ENCODE data around the gene PCYT2.
"Not testable (repeated sequence)": the region's sequence is repeated elsewhere in the genome, so short reads cannot be mapped to it uniquely, and the experiment has no call there.

The PCYT2 gene

DNA sequence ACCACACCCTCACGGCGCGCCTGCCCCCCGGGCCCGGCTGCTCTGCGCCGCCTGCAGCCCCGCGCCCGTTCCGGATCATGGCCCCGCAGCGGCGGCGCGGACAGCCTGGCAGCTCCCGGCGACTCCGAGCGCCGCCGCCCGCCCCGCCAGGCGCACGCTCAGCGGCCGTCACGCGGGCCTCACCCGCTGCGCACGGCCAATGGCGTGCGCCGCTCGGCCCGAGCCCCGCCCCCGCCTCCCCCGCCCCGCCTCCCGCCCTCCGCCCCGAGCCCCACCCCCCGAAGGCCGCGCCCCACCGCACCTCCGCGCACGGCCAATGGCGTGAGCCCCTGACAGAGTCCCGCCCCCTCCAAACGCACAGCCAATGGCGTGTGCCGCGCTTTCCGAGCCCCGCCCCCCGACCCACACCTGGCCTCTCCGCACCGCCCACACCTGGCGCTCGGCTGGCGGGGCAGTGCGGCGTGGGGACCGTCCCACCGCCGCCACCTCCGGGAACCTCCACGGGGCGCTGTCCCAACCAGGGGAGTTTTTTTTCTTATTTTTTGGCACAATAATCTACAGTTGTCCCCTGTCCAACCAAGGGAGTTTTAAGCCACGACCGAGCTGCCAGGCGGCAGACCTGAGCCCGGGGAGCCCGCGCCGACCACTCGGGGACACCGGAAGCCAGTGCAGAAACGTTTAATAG, at the start of gene PCYT2:
Gene PCYT2, minus strand, starts transcription at position 123 of the 685 bp plus-strand sequence. Its CDS starts 44 bp downstream, at position 79.
- DNase-seq (ENCODE audit: low read depth, low spot score) = no peak

DNA sequence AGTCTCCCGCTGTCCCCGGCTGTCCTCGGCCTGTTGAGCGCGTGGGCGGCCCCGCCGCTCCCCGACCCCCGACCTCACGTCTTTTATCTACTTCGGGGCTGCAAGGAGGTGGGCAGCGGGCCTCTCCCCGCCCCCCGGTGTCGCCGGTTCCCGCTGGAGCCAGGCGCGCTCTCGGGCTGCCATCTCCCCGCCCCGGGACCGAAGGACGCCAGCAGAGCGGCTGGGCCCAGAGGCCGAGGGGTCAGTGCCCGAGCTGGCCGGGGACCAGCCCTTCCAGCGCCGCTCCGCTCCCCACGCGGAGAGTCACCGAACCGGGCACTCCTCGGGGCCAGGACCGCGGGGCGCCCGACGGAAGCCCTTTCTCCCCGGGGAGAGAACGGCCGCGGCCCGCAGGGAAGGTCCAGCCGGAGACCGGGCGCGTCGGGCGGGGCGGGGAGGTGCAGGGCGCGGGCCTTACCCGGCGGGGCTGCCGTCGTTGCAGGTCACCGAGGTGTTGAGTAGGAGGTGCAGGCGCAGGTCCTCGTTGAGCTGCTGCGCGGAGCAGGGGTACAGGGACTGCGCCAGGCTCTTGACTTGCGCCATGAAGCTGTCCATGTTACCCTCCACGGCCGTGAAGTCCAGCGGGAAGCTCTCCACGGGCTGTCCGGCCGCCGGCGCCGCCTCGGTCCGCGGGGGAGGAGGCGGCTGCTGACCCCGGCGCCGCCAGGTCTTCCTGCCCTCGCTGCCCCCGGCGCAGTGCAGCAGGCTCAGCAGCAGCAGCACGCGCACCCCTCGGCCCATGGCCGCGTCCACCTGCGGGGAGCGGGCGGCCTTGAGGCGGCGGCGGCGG, 49.1 kb upstream of the PCYT2 start:
- no peak for DNase-seq (ENCODE audit: low read depth, low spot score)

DNA sequence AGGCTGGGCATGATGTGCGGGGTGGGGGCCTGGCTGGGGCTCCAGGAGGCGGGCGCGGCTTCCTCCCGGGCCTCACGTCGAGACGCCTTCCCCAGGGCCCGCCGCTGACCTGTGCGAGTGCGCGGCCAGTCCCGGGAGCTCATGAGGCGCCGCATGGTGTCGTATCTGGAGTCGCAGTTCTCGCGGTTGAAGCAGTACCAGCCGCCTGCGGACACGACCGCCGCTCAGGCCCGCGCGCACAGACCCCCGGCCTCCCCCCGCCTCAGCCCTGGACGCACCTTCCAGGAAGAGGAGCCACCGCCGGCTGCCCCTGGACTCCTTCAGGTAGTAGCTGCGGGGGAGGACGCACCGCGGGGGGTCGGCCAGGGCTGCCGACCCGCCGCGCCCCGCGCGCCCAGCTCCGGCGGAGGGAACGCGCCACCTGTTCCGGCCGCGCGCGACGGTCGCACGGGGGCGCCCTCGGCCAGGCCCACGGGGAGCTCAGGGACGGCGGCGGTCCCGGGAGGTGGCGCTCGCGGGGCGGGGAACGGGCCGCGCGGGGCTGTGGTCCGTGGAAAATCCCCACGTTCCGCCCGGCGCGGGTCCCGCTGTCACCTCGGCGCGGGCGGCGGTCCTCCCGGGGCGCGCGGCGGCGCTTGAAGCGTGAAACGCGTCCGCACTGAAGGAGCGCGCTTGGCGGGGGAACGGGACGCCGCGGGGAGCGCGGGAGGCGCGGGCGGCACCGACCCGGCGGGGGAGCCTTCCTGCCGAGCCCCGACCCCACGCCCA, 48.3 kb upstream of the PCYT2 start:
- no peak for DNase-seq (ENCODE audit: low read depth, low spot score)

DNA sequence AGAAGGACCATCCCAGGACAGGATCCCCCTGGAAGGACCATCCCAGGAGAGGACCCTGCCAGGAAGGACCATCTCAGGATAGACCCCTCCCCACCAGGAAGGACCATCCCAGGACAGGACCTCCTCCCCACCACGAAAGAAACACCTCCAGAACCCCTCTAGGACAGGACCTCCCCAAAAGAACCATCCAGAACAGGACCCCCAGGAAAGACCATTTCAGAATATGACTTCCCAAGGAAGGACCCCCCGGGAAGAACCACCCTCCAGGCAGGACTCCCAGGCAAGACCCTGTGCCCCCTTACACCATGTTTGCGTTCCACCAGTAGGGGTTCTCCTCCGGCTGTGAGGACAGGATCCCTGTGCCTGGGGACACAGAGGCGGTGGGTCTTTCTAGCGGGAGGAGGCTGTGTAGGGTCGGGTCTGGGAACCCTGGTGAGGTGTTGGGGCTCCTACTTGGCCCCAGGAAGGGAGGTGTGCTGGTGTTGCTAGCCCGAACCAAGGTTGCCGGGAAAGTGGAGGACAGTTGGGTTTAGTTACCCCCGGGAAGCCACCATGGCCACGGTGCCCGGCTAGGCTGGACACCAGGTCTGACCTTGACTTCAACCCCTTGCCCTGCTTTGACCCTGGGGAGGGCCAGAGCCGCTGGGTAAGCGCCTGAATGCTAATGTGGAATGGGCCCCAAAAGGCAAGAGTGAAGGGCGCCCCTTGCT, 47.6 kb upstream of the PCYT2 start:
- no peak for DNase-seq (ENCODE audit: low read depth, low spot score)

DNA sequence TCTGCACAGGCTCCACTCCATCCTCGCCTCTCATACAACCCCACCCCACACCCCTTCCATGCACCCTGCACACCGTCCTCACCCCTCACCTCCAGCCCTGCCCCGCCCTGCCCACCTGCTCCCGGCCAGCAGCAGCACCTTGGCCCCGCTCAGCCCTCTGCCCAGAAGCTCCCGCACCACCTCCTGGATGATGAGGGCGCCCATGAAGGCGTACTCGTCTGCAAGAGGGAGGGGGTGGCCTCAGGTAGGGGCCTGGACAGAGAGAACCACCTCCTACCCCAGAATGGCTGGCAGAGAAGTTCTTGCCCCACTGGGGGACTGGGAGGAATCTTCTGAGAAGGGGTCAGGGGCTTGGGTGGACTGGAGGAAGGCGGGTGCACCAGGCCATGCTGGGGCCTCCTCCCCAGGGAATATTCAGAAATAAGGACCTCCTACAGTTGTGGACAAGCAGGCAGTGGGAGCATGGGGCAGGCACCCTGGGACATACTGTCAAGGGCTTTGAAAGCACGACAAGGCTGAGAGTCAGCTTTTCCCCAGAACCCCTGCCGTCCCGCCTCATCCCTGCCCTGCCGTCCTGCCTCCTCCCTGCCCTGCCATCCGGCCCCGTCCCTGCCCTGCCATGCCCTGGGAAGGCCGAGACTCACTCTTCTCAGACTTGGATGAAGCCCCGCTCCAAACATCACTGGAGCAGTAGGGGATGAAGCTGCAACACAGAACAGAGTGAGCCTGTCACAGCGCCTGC, 46.7 kb upstream of the PCYT2 start:
- DNase-seq (ENCODE audit: low read depth, low spot score) = no peak

DNA sequence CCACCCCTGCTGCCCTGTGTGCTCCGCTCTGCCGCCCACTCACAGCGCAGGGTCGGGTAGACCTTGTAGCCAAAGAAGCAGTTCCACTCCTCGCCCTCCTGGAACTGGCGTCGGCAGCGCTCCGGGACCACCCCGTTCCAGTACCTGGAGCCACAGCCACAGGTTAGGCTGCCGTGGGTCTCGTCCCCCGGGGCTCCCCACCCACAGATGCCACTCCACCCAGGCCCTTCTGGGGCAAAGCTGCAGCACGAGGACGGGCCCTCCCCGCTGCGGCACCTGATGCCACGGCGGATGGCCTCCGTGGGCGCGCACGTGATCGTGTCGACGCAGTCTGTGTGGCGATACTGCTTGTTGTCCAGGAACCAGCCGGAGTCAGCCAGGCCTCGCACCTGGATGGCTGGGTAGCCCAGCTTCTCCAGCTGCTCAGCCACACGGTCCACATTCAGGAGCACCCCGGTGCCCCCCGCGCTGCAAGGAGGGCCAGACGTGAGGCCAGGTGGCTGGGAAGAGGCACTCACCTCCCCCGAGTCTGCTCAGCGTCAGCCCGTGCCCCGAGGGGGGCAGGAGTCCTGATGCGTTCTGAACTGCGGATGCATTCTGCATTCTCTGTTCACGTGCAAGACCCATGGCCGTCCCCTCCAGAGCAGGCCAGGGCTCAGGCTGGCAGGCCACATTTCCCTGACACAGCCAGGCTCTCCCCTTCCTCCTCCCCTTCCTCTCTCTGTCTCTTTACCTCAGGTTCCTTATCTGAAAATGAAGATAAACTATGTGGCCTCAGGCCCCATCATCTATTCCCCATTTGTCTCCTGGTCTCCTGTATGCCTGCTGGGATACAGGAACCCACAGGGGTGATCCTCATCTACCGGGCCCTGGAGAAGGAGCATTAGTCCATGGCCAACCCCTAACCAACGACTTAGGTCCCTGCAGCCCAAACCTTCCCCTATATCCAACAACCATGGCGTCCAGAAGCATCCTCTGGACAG, 45.7 kb upstream of the PCYT2 start:
- DNase-seq (ENCODE audit: low read depth, low spot score) = no peak

DNA sequence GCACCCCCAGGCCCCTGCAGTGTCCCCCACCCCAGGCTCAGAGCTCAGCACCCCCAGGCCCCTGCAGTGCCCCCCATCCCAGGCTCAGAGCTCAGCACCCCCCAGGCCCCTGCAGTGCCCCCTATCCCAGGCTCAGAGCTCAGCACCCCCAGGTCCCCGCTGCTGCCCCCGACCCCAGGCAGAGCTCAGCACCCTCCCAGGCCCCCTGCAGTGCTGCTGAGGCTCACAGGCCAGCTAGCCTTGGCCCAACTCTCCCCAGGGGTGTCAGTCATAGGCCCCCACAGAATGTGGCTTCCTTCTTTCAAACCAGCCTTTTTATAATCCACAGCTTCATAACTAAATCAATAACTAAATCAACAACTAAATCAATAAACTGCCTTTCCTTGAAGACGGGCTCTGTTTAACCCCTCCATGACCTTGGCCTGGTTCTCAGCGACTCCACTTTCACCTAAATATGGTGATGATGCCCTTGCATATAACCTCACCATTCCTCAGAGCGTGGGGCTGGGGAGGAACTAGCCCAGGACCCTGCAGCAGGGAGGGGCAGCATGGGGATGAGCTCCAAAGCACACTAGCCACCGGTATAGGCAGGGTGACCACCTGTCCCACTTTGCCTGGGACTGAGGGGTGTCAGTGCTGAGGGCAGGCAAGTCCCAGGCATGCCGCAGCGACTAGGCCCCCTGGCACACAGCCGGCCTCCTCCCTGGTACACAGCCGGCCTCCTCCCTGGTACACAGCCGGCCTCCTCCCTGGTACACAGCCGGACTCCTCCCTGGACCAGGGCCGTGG, 44.8 kb upstream of the PCYT2 start:
- DNase-seq (ENCODE audit: low read depth, low spot score) = no peak

DNA sequence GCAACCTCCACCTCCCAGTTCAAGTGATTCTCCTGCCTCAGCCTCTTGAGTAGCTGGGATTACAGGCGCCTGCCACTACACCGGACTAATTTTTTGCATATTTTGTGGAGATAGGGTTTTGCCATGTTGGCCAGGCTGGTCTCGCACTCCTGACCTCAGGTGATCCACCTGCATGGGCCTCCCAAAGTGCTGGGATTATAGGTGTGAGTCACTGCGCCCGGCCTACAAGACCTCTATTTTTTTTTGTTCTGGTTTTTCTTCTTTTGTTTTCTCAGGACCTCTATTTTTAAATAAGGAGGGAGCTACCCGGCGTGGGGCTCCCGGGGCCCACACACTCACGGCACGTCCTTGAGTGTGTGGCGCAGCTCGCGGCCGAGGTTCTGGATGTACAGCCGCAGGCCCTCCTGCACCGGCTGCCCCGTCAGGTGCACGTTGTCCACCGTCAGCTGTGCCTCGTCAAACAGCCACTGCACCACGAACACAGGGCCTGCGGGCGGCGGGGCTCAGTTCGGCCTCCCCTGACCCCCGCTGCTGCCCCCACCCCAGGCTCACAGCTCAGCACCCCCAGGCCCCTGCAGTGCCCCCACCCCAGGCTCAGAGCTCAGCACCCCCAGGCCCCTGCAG, 44.0 kb upstream of the PCYT2 start:
- DNase-seq (ENCODE audit: low read depth, low spot score) = no peak

DNA sequence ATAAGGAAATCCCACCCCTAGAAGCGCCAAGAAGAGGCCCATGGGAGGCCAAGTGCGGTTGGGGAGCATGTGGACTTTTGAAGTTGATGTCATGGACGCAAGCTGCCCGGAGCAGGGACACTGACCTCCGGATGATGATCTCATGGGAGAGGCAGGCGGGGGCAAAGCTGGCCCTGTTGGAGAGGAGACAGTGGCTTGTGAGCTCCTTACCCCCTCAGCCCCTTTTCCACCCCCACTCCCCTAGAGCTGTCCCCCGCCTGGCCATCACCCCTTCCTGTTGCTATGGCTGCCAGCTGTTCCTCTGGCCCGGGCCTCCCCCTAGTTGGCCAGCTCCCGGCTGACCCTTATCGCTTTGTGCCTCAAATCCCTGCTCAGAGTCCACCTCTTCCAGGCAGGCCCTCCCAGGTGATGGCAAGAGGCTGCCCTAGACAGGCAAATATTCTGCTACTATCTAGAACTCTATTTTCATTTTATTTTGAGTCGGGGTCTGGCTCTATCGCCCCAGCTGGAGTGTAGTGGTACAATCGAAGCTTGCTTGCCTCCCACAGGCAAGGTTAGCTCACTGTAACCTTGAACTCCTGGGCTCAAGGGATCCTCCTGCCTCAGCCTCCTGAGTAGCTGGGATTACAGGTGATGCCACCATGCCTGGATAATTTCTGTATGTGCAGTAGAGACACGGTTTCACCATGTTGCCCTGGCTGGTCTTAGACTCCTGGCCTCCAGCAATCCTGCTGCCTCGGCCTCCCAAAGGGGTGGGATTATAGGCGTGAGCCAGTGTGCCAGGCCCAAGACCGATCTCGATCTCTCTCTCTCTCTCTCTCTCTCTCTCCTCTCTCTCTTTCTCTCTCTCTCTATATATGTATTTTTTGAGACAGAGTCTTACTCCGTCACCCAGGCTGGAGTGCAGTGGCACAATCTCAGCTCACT, 43.2 kb upstream of the PCYT2 start:
- no peak for DNase-seq (ENCODE audit: low read depth, low spot score)

DNA sequence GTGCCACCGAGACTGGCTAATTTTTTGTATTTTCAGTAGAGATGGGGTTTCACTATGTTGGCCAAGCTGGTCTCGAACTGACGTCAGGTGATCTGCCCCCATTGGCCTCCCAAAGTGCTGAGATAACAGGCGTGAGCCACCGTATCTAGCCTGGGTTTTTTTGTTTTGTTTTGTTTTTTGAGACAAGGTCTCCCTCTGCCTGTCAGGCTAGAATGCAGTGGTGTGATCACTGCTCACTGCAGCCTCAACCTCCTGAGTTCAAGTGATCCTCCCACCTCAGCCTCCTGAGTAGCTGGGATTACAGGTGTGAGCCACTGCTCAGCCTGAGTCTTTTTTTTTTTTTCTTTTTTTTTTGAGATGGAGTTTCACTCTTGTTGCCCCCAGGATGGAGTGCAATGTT, 42.2 kb upstream of the PCYT2 start:
- not testable (repeated sequence) for DNase-seq (ENCODE audit: low read depth, low spot score)

DNA sequence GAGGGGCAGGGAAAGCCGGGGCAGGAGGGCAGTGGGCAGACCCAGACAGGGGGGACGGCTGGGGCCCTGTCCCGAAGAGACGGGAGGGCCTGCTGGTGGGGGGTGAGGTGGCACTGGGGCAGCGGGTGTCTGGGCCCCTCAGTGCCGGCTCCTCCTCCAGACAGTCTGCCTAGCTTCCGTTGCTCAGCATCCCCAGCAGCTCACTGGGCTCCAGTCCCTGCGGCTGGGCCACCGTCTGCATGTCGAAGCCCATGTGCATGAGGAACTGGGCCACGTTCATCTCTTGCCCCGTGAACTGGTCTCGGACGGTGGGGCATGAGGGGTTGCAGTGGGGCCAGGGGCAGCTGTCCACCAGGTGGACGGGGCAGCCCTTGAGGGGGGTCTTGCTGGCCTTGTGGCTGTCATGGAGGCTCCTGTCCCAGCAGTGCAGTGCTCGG, 41.6 kb upstream of the PCYT2 start:
- DNase-seq (ENCODE audit: low read depth, low spot score) = no peak

DNA sequence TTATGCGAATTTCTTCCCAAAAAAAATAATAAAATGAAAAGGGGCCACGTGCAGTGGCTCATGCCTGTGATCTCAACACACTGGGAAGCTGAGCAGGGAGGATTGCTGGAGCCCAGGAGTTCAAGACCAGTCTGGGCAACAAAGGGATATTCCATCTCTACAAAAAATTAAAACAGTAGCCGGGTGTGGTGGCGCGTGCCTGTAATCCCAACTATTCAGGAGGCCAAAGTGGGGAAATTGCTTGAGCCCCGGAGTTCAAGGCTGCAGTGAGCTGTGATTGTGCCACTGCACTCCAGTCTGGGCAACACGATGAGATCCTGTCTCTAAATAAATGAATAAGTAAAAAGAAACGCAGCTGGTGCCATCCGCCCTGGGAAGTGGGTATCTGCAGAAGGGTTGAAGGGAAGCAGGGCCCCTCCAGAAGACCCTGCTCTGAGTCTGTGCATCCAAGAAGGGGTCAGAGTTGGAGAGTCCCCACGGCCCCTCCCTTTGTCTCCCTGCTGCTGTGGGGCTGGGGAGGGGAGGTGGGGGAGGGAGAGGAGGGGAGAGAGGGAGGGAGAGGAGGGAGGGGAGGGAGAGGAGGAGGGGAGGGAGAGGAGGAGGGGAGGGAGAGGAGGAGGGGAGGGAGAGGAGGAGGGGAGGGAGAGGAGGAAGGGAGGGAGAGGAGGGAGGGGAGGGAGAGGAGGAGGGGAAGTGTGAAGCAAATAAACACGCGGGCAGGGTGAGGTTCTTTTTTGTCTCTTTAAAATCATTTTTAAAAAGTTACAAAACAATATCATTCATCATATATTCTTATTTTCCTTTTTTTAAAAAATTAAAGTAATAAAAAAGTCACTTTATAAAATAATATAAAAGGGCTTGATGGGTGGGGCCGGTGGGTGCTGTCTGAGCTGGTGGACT, 40.8 kb upstream of the PCYT2 start:
- DNase-seq (ENCODE audit: low read depth, low spot score) = no peak

DNA sequence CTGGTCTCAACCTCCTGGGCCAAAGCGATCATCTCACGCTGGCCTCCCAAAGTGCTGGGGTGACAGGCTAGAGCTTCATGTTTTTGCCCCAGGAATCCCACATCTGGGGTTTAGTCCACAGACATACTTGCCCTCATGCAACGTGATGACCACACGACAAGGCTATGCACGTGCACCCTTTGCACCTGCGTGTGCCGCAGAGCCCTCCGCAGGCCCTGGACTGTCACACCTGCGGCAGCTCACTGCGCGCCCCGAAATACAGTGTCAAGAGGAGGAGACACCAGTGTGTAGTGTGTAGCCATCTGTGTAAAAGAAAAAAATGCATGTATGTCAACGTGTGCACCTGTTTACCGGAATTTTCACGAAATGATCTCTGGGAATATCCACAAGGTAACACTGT, 39.3 kb upstream of the PCYT2 start:
- DNase-seq (ENCODE audit: low read depth, low spot score) = no peak

DNA sequence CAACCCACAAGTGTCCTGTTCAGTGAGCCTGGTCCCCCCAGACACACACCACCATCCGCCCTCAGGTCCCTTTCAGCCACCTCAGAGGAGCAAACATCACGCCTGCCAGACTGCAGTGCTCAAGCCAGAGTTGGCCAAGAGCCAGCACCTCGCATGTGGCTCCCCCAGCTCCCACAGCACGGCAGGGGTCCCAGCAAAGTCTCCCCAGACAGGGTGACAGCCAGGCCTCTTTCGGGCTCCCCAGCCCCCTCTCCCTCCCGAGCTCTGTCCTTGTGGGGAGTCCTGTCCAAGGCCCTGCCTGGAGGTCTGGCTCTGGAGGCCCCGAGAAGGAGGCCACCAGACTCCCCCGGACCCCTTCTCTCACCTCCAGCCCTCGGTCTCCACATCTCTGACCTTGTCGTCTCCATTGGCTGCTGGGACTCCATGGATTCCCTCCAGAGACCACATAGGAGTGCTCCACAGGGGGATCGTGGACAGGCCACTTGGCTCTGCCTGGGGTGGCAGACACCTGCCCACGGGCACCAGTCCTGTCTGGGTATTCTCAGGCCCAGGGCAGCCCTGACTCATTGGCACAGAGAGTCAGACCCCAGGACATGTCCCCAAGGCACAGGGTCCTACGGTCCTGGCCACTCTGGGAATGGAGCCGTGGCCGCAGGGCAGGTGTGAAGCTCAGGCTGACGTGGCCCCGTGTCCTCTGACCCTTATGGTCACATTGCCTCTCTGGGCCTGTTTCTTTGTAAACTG, 37.6 kb upstream of the PCYT2 start:
- no peak for DNase-seq (ENCODE audit: low read depth, low spot score)

DNA sequence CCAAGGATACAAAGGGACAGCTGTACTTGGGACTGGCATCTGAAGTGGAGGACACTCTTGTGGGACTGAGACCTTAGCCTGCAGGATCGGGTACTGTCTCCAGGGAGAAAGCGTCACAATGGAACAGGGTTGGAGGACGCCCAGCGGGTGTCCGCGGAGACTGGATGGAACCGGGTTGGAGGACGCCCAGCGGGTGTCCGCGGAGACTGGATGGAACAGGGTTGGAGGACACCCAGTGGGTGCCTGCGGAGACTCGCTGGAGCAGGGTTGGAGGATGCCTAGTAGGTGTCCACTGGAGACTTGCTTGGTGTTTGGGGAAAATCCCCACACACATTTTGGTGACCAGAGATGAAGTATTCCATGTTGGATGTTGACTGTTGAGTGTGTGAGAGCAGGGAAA, 36.0 kb upstream of the PCYT2 start, which contains the start of gene MYADML2:
Gene MYADML2, minus strand, starts transcription at position 45 of the 400 bp plus-strand sequence. CDS start 5,492 bp downstream, outside the sequence.
- no peak for DNase-seq (ENCODE audit: low read depth, low spot score)
